Left colon (tissue), 2 donors: Measurements from ENCODE around the gene CBR3. TPM values are rescaled to one million over a fixed set of nuclear protein-coding genes. Genes with fewer than 3 reads are reported as not detected.
"Not testable (repeated sequence)": the region's sequence is repeated elsewhere in the genome, so short reads cannot be mapped to it uniquely, and the experiment has no call there.

Experiments used
- ATAC-seq: fragments of 200-7000 bp; cut with Tn5 transposase; one replicate; pipeline ENCODE4 v1.9.1; 2020; ENCODE audit warnings: mild to moderate bottlenecking, moderate library complexity
- DNase-seq, 2 donors: peaks; one replicate each; pipeline ENCODE4 v3.0.0-alpha.2; 2020
- intact Hi-C, 2 donors: fragments of 100-400 bp; cut with DNase I in 1 of 2; cut with micrococcal nuclease in 1 of 2; formaldehyde crosslinking; loops; one replicate each; pipeline versions ENCODE4 v1.11.2 to v1.14.0; 2022; cut with DNase I, micrococcal nuclease
- total RNA-seq, 2 donors: library from RNA; stranded (reverse); fragmentation: NEBNext Ultra II Directional; extraction: Animal tissue kit (Norgen Biotek cat#: 25700); gene quantifications; one replicate each; pipeline ENCODE4 v1.2.1, GENCODE V29; 2021
- donor health status: DM: no; HTN: no; CAD: no.
- donor health status: DM: yes; HTN: yes; CAD: no.

Gene CBR3
- total RNA-seq, 2 donors from 2014 or later = 1.3 to 2.2 TPM

GRCh38 chr21:36113647-36114428 is 21.0 kb upstream of the CBR3 start:
- intact Hi-C loops = no loop called here
- peak; percentile 86 for ATAC-seq
- peak; percentile 89 to 90 for DNase-seq

GRCh38 chr21:36115138-36115730 is 19.6 kb upstream of the CBR3 start:
- intact Hi-C loops = no loop called here
- ATAC-seq (no peak), DNase-seq (no peak)

GRCh38 chr21:36117286-36117741 is 17.6 kb upstream of the CBR3 start:
- no peak for ATAC-seq
- intact Hi-C loops = no loop called here
- DNase-seq = no peak

- intact Hi-C loops = no loop called here
- no peak for DNase-seq
- ATAC-seq = no peak
Measured at GRCh38 chr21:36120304-36120888, 14.5 kb upstream of the CBR3 start.

GRCh38 chr21:36122977-36123376 is 11.9 kb upstream of the CBR3 start:
- no peak for ATAC-seq
- no peak for DNase-seq
- intact Hi-C loops = no loop called here

- intact Hi-C loops = no loop called here
- DNase-seq (no peak), ATAC-seq (no peak)
Measured at GRCh38 chr21:36124395-36124794, 10.5 kb upstream of the CBR3 start.

- DNase-seq = peak in 1 of 2 donors; percentile 74
- ATAC-seq = peak; percentile 46
- intact Hi-C loops = no loop called here
Measured at GRCh38 chr21:36125512-36126207, 9.2 kb upstream of the CBR3 start.

GRCh38 chr21:36126208-36126565 is 8.7 kb upstream of the CBR3 start:
- intact Hi-C loops = no loop called here
- DNase-seq (no peak), ATAC-seq (peak; percentile 58)

- DNase-seq = no peak
- ATAC-seq = no peak
- intact Hi-C loops = no loop called here
Measured at GRCh38 chr21:36126621-36127110, 8.2 kb upstream of the CBR3 start.

GRCh38 chr21:36127250-36127904 is 7.5 kb upstream of the CBR3 start:
- DNase-seq (no peak), ATAC-seq (no peak)
- intact Hi-C loops = no loop called here

GRCh38 chr21:36127977-36128376 is 6.9 kb upstream of the CBR3 start:
- DNase-seq (no peak), ATAC-seq (no peak)
- intact Hi-C loops = no loop called here

GRCh38 chr21:36129219-36129618 is 5.7 kb upstream of the CBR3 start:
- intact Hi-C loops = no loop called here
- DNase-seq = peak in 1 of 2 donors; percentile 14

GRCh38 chr21:36130414-36130762 is 4.5 kb upstream of the CBR3 start:
- intact Hi-C loops, ATAC-seq: not testable (repeated sequence)
- peak in 1 of 2 donors; percentile 16 for DNase-seq

More at GRCh38 chr21:36129219-36129618, 5.7 kb upstream of the CBR3 start:
- ATAC-seq = no peak

GRCh38 chr21:36130839-36131238 is 4.0 kb upstream of the CBR3 start:
- intact Hi-C loops, ATAC-seq, DNase-seq: not testable (repeated sequence)

- intact Hi-C loops = no loop called here
- peak; percentile 51 to 71 for DNase-seq
Measured at GRCh38 chr21:36132696-36133095, 2.2 kb upstream of the CBR3 start.

GRCh38 chr21:36135391-36136102 is 668 bp downstream of the CBR3 start:
- intact Hi-C loops = no loop called here
- ATAC-seq = peak; percentile 71

More at GRCh38 chr21:36132696-36133095, 2.2 kb upstream of the CBR3 start:
- peak; percentile 23 for ATAC-seq

GRCh38 chr21:36139791-36140190 is 4.9 kb downstream of the CBR3 start:
- intact Hi-C loops = loop anchor here in 1 of 2 donors (10.0 kb wide), 1 partner anchor 195 kb away; no protein-coding TSS in a partner anchor
- not testable (repeated sequence) for ATAC-seq
- DNase-seq = peak in 1 of 2 donors; percentile 16

More at GRCh38 chr21:36135391-36136102, 668 bp downstream of the CBR3 start:
- DNase-seq = peak; percentile 68 to 74

GRCh38 chr21:36141513-36141925 is 6.6 kb downstream of the CBR3 start:
- ATAC-seq (peak; percentile 94), DNase-seq (peak; percentile 95 to 98)
- intact Hi-C loops = loop anchor here in 1 of 2 donors (10.0 kb wide), 1 partner anchor 193 kb away; no protein-coding TSS in a partner anchor
